ENCODE measurements around the gene PLCH1.

Gene PLCH1

GRCh38 chr3:155682426-155683343 is 62.2 kb downstream of the PLCH1 start:
- DNase-seq, result no peak

- peak; percentile 13 for DNase-seq
Observed at GRCh38 chr3:155676252-155676981, 68.5 kb downstream of the PLCH1 start.

- DNase-seq, result no peak
Observed at GRCh38 chr3:155675094-155675493, 69.8 kb downstream of the PLCH1 start.

- DNase-seq, result no peak
Observed at GRCh38 chr3:155673421-155673820, 71.5 kb downstream of the PLCH1 start.

- no peak for DNase-seq
Observed at GRCh38 chr3:155670335-155670734, 74.5 kb downstream of the PLCH1 start.

- DNase-seq, result no peak
Observed at GRCh38 chr3:155667988-155668387, 76.9 kb downstream of the PLCH1 start.

GRCh38 chr3:155664925-155665695 is 79.8 kb downstream of the PLCH1 start:
- no peak for DNase-seq

GRCh38 chr3:155663467-155664212 is 81.2 kb downstream of the PLCH1 start:
- no peak for DNase-seq

- DNase-seq, result no peak
Observed at GRCh38 chr3:155661760-155662159, 83.1 kb downstream of the PLCH1 start.

GRCh38 chr3:155661042-155661441 is 83.8 kb downstream of the PLCH1 start:
- no peak for DNase-seq

- no peak for DNase-seq
Observed at GRCh38 chr3:155658671-155659261, 86.1 kb downstream of the PLCH1 start.

GRCh38 chr3:155658006-155658405 is 86.9 kb downstream of the PLCH1 start:
- no peak for DNase-seq

- no peak for DNase-seq
Observed at GRCh38 chr3:155657161-155657560, 87.7 kb downstream of the PLCH1 start.

GRCh38 chr3:155656466-155656865 is 88.4 kb downstream of the PLCH1 start:
- no peak for DNase-seq

GRCh38 chr3:155651489-155652218 is 93.2 kb downstream of the PLCH1 start:
- DNase-seq, result no peak

- DNase-seq, result no peak
Observed at GRCh38 chr3:155648013-155648591, 96.8 kb downstream of the PLCH1 start.

- DNase-seq, result no peak
Observed at GRCh38 chr3:155647206-155647605, 97.7 kb downstream of the PLCH1 start.

GRCh38 chr3:155646669-155647068 is 98.2 kb downstream of the PLCH1 start:
- DNase-seq, result no peak

GRCh38 chr3:155646128-155646527 is 98.7 kb downstream of the PLCH1 start:
- no peak for DNase-seq

GRCh38 chr3:155643581-155644165 is 101.2 kb downstream of the PLCH1 start:
- no peak for DNase-seq

GRCh38 chr3:155641956-155642355 is 102.9 kb downstream of the PLCH1 start:
- no peak for DNase-seq

Data from NCI-H1694 (cell line).